HepG2 (cell line): ENCODE results near the gene LRP1-AS. TPM values are rescaled to one million over a fixed set of nuclear protein-coding genes. Genes with fewer than 3 reads are reported as not detected.

ENCODE experiments used
- ARID5B ChIP-seq: IDR thresholded peaks from 2 replicates; pipeline ENCODE4 v1.4.0; 2020; ENCODE audit warnings: mild to moderate bottlenecking, missing genetic modification reagents
- ATRX ChIP-seq: sonication (generic); formaldehyde crosslinking; IDR thresholded peaks from 2 replicates; pipeline ENCODE4 v1.4.0; 2020; ENCODE audit warnings: missing genetic modification reagents, borderline replicate concordance
- HNF4G ChIP-seq, 2 experiments: sonication (generic) in 1 of 2; formaldehyde crosslinking in 1 of 2; IDR thresholded peaks; 2 replicates each; pipeline versions ENCODE4 v1.4.0 to v1.6.1; 2011 to 2020; ENCODE audit warnings: borderline replicate concordance in 2 of 2, low read depth in 2 of 2, mild to moderate bottlenecking in 2 of 2, low read length in 1 of 2, missing genetic modification reagents in 1 of 2, moderate library complexity in 1 of 2
- MIER3 ChIP-seq: IDR thresholded peaks from 2 replicates; pipeline ENCODE4 v1.6.1; 2016; ENCODE audit warnings: missing compliant biosample characterization, borderline replicate concordance
- MIXL1 ChIP-seq: IDR thresholded peaks from 2 replicates; pipeline ENCODE4 v1.6.1; 2016
- MYC ChIP-seq: sonication (generic); formaldehyde crosslinking; IDR thresholded peaks from 2 replicates; pipeline ENCODE4 v1.9.0; 2021; ENCODE audit warnings: missing genetic modification reagents, borderline replicate concordance
- NRL ChIP-seq: sonication (generic); formaldehyde crosslinking; IDR thresholded peaks from 2 replicates; pipeline ENCODE4 v1.5.0; 2020; ENCODE audit warnings: missing genetic modification reagents, mild to moderate bottlenecking, moderate library complexity, borderline replicate concordance
- PAF1 ChIP-seq: IDR thresholded peaks from 2 replicates; pipeline ENCODE4 v1.6.1; 2016; ENCODE audit warnings: missing genetic modification reagents, missing compliant biosample characterization
- REXO4 ChIP-seq: sonication (generic); formaldehyde crosslinking; IDR thresholded peaks from 2 replicates; pipeline ENCODE4 v1.8.0; 2022; ENCODE audit warnings: missing genetic modification reagents, mild to moderate bottlenecking, borderline replicate concordance
- RNF219 ChIP-seq: sonication (generic); formaldehyde crosslinking; IDR thresholded peaks from 2 replicates; pipeline ENCODE4 v1.5.0; 2020; ENCODE audit warnings: mild to moderate bottlenecking, missing genetic modification reagents
- TFDP2 ChIP-seq: sonication (generic); formaldehyde crosslinking; IDR thresholded peaks from 2 replicates; pipeline ENCODE4 v1.4.0; 2020; ENCODE audit warnings: missing genetic modification reagents
- ZNF256 ChIP-seq: sonication (generic); formaldehyde crosslinking; conservative IDR thresholded peaks from 2 replicates; pipeline ENCODE4 v1.4.0; 2020; ENCODE audit warnings: missing genetic modification reagents
- ZNF343 ChIP-seq: sonication (generic); formaldehyde crosslinking; IDR thresholded peaks from 2 replicates; pipeline ENCODE4 v1.4.0; 2020; ENCODE audit warnings: mild to moderate bottlenecking, missing genetic modification reagents
- ZNF616 ChIP-seq: sonication (generic); formaldehyde crosslinking; IDR thresholded peaks from 2 replicates; pipeline ENCODE4 v1.5.0; 2020; ENCODE audit warnings: low read depth, mild to moderate bottlenecking, missing genetic modification reagents
- ZNF710 ChIP-seq: sonication (generic); formaldehyde crosslinking; IDR thresholded peaks from 2 replicates; pipeline ENCODE4 v1.5.0; 2020; ENCODE audit warnings: mild to moderate bottlenecking, missing genetic modification reagents, borderline replicate concordance
- ZNF713 ChIP-seq: sonication (generic); formaldehyde crosslinking; IDR thresholded peaks from 2 replicates; pipeline ENCODE4 v1.4.0; 2020; ENCODE audit warnings: mild to moderate bottlenecking, missing genetic modification reagents
- polyA plus RNA-seq, 8 experiments: library from polyadenylated mRNA; depleted of rRNA in 3 of 8; stranded (reverse) in 7 of 8; unstranded in 1 of 8; fragments of >200 nt; fragmentation: Illumina TruSeq in 4 of 8; extraction: Trizol in 4 of 8; gene quantifications; 2 replicates each; pipeline versions ENCODE4 v1.2.1 to v1.2.3, GENCODE V29; 2011 to 2016; ENCODE audit warnings: low read depth in 4 of 8, missing spikeins in 1 of 8, mixed read lengths in 1 of 8; ENCODE audit not compliant: insufficient read depth in 1 of 8
- total RNA-seq, 5 experiments: library from RNA; depleted of rRNA; stranded (reverse); fragments of >200 nt; fragmentation: Illumina TruSeq; extraction: Trizol; gene quantifications; 2 replicates each; pipeline ENCODE4 v1.2.3, GENCODE V29; 2016; ENCODE audit warnings: low read depth in 1 of 5
- TF ChIP-seq, protein P1 (sequence below): sonication (generic); formaldehyde crosslinking; IDR thresholded peaks from 2 replicates; pipeline ENCODE4 v1.9.0; 2022; ENCODE audit warnings: low read depth, missing genetic modification reagents

LRP1-AS gene
- total and polyA plus RNA-seq, 2 of the 13 experiments (the other 11 are each of a cell fraction or from before 2014, with no cell fraction given), result 0.20 TPM; not detected in 1

- no peak for TF ChIP-seq RNF219 (CRISPR knock-in tag)
- TF ChIP-seq MIER3 (CRISPR knock-in tag), result no peak
- no peak for TF ChIP-seq ZNF343 (CRISPR knock-in tag)
- TF ChIP-seq PAF1 (CRISPR knock-in tag), result no peak
- no peak for TF ChIP-seq REXO4 (CRISPR knock-in tag)
- peak; percentile 84 for TF ChIP-seq ZNF710 (CRISPR knock-in tag)
- no peak for TF ChIP-seq ZNF616
- TF ChIP-seq ZNF256 (CRISPR knock-in tag), result no peak
- TF ChIP-seq ZNF713 (CRISPR knock-in tag), result no peak
- TF ChIP-seq HNF4G (IDR thresholded peaks at IDR 0.05; ENCODE audit: borderline replicate concordance, low read depth, low read length), result 0 out of 2 replicates have a peak, but pooled peaks have one; percentile 71
- no peak; the same call in 1 of the 2 replicates for TF ChIP-seq HNF4G (CRISPR knock-in tag; IDR thresholded peaks at IDR 0.05; ENCODE audit: borderline replicate concordance, low read depth)
- peak; percentile 71 for TF ChIP-seq ARID5B
- TF ChIP-seq, protein P1, sequence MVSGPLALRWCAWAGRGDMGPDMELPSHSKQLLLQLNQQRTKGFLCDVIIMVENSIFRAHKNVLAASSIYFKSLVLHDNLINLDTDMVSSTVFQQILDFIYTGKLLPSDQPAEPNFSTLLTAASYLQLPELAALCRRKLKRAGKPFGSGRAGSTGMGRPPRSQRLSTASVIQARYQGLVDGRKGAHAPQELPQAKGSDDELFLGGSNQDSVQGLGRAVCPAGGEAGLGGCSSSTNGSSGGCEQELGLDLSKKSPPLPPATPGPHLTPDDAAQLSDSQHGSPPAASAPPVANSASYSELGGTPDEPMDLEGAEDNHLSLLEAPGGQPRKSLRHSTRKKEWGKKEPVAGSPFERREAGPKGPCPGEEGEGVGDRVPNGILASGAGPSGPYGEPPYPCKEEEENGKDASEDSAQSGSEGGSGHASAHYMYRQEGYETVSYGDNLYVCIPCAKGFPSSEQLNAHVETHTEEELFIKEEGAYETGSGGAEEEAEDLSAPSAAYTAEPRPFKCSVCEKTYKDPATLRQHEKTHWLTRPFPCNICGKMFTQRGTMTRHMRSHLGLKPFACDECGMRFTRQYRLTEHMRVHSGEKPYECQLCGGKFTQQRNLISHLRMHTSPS (CRISPR knock-in tag), result peak; percentile 66; the same call in 1 of the 2 replicates
- TF ChIP-seq TFDP2 (CRISPR knock-in tag), result no peak
- TF ChIP-seq MYC, result no peak
- peak; percentile 12; the same call in 1 of the 2 replicates for TF ChIP-seq NRL (CRISPR knock-in tag)
- TF ChIP-seq ATRX (CRISPR knock-in tag), result no peak
- no peak for TF ChIP-seq MIXL1 (CRISPR knock-in tag)
These were observed 8.7 kb downstream of the LRP1-AS start (continued) for GRCh38 chr12:57138526-57139272.
